Hepatocyte (in vitro differentiated cells): ENCODE data around the gene PLG.

Source experiments
- EZH2 ChIP-seq: fragments of 200-600 bp; sonication (generic); IDR thresholded peaks from 2 replicates; pipeline ENCODE4 v1.6.1; 2016; ENCODE audit warnings: antibody characterized with exemption, mild to moderate bottlenecking, borderline replicate concordance
- EZH2phosphoT487 ChIP-seq: fragments of 200-600 bp; sonication (generic); IDR thresholded peaks from one replicate; pipeline ENCODE4 v1.6.1; 2018; ENCODE audit warnings: antibody characterized with exemption, mild to moderate bottlenecking, low read depth, moderate library complexity; ENCODE audit not compliant: unreplicated experiment, severe bottlenecking
- TF ChIP-seq, protein P1 (sequence below): fragments of 200-600 bp; sonication (generic); IDR thresholded peaks from 2 replicates; pipeline ENCODE4 v1.5.1; 2016; ENCODE audit warnings: antibody characterized with exemption, mild to moderate bottlenecking; ENCODE audit not compliant: poor library complexity

DNA sequence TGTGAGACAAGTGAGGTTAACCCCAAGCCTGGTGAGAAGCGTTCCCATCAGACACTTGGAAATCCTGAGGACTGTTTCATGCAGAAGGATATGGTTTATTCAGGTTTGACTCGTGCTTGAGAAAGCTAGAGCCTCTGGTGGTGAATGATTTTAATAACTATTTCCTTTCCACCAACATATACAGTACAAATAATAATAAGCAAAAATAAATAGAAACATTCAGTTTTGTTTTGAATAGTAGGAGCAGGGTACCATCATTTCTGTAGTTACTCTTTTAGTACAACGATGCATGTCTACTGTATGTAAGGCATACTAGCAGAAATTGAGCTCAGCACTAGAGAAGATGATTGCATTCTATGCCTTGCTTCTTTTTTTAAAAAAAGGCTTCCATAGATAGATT is 33.5 kb downstream of the PLG start:
- no peak for TF ChIP-seq EZH2phosphoT487
- TF ChIP-seq, protein P1, sequence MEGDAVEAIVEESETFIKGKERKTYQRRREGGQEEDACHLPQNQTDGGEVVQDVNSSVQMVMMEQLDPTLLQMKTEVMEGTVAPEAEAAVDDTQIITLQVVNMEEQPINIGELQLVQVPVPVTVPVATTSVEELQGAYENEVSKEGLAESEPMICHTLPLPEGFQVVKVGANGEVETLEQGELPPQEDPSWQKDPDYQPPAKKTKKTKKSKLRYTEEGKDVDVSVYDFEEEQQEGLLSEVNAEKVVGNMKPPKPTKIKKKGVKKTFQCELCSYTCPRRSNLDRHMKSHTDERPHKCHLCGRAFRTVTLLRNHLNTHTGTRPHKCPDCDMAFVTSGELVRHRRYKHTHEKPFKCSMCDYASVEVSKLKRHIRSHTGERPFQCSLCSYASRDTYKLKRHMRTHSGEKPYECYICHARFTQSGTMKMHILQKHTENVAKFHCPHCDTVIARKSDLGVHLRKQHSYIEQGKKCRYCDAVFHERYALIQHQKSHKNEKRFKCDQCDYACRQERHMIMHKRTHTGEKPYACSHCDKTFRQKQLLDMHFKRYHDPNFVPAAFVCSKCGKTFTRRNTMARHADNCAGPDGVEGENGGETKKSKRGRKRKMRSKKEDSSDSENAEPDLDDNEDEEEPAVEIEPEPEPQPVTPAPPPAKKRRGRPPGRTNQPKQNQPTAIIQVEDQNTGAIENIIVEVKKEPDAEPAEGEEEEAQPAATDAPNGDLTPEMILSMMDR = no peak
- TF ChIP-seq EZH2 = no peak
